ENCODE results near the gene LRRC61.

LRRC61 gene

DNA sequence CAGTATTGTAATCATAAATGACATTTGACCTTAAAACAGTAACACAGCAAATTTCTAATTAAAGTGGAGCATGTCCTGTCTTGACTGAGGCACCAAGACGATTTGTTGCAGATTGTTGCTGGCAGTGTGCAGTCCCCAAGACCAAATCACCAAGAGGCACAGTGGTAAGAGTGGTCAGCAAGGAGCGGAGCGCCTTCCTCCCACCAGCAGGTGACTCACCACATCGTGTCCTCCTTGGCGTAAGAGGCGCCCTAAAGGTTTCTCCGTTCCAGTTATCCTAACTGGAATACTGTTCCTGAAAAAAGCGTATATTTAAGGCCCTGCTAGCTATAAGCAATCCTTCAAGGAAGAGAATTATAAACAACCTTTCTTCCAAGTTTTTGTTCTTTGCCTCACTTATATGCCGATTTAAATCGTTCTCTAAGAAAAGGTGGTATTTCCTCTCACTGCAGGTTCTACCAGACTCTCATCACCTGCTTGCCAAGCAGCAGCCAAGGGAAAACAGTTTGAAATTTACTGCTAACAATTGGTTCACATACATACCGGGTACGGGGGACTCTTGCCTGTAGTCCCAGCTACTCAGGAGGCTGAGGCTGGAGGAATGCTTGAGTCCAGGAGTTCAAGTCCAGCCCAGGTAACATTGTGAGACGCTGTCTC is 34.7 kb downstream of the LRRC61 start:
- peak; percentile 52 for DNase-seq

DNA sequence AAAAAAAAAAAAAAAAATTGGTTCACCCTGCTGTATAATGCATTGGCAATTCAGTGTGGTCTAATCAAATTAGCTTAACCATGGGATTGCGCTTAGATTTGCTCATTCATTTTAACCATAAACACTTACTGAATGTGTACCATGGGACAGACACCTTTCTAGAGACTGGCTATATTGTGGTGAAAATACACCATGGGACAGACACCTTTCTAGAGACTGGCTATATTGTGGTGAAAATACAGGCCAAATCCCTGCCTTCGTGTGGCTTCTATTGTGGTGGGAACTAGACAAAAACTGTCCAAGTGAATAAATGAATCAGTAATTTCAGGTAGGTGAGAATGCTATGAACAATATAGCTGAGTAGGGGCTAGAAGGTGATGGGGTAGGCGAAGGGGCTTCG is 35.3 kb downstream of the LRRC61 start:
- DNase-seq: no peak

DNA sequence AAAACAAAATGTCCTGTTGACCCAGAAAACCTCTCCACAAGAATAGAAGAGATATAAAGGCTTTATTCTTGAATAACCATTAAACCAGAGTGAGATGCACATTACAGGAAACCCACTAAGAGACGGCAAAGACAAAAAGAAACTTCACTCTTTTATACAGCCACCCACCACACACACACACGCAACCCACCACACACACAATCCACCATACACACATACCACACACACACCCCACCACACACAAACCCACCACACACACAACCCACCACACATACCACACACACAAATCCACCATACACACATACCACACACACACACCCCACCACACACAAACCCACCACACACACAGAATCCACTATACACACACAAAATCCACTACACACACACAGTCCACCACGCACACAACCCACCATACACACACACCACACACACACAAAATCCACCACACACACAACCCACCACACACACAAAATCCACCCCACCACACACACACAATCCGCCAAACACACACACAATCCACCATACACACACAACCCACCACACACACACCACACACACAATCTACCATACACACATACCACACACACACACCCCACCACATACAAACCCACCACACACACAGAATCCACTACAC is 36.0 kb downstream of the LRRC61 start:
- no peak for DNase-seq

DNA sequence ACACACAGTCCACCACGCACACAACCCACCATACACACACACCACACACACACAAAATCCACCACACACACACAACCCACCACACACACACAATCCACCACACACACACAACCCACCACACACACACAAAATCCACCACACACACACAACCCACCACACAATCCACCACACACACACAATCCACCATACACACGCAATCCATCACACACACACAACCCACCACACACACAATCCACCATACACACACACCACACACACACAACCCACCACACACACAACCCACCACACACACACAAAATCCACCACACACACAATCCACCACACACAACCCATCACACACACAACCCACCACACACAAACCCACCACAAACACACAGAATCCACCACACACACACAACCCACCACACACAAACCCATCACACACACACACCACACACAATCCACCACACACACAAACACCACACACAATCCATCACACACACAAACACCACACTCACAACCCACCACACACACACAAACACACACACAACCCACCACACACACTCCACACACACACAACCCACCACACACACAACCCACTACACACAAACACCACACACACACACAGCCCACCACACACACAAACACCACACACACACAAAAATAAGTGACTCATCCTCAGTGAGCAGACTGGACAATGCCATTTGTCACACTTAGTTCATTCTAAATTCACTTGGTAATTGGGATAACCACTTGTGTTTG is 36.6 kb downstream of the LRRC61 start:
- DNase-seq: no peak

DNA sequence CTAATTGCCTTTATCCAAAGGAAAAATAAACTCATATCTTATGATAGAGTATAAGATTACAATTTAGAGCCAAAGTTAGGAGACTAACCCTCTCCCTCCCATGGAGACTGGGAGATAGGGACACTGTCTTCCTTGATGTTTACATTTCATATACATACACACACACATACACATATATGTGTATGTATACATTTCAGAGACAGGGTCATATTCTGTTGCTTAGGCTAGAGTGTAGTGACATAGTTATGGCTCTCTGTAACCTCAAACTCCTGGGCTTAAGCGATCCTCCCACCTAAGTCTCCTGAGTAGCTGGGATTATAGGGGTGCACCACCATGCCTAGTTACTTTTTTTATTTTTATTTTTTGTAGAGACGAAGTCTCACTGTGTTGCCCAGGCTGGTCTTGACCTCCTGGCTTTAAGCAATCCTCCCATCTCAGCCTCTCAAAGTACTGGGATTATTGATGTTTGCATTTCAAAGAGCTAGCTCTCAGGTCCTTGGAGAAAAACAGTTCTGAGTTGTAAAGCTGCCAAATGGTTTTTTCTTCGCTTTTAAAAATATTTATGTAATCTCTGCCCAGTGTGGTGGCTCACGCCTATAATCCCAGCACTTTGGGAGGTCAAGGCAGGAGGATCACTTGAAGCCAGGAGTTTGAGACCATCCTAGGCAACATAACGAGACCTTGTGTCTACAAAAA is 37.4 kb downstream of the LRRC61 start:
- DNase-seq: no peak

DNA sequence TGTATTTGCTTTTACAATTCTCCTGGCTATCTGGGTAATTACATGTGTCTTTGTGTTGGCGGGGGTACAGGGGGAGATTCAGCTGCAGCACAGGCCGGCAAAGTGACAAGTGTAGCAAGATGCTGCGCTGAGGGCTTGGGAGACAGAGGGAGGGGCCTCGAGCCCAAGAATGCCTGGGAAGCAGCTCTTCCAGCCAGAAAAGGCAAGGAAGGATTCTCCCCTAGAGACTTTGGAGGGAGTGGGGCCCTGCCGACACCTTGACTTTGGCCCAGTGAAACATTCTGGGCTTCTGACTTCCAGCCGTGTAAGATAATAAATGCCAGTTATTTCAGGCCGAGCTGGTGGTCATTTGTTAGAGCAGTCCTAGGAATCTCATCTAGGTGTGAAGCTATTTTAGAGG is 38.2 kb downstream of the LRRC61 start:
- no peak for DNase-seq

DNA sequence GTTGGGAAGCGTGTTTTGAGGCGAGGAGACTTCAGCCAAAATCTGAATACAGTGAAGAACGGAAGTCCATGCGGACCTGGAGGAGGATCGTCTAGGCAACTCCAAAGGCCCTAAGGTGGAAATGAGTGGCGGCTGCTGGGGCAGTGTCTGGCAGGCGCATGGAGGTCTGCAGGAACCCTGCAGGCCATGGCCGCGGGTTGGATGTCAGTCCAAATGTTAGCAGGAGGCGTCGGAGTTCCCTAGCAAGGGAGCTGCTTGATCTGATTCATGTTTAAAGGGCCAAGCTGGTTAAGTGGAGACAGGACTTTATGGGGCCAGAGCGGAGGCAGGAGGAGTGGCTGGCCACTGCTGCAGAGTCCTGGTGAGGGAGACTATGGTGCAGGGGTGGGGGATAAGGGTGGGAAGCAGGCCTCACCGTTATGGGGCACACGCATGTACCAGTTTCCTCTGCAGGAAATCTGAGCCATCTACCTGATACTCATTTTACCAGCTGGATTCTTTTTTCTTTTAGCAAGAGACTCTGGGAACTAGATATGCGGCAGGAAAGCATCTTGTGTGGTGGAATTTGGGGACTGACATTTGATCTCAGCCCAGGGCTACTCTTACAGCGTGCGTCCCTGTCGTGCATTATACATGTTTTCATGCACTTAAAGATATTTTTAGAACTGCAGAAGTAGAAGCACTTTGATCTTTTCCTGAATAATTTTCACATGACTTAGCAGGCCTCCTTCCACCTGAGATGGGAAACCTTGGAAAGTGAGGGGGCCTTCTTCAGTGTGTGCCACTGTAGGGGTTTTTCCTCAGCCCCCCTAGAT is 38.9 kb downstream of the LRRC61 start:
- DNase-seq: no peak

DNA sequence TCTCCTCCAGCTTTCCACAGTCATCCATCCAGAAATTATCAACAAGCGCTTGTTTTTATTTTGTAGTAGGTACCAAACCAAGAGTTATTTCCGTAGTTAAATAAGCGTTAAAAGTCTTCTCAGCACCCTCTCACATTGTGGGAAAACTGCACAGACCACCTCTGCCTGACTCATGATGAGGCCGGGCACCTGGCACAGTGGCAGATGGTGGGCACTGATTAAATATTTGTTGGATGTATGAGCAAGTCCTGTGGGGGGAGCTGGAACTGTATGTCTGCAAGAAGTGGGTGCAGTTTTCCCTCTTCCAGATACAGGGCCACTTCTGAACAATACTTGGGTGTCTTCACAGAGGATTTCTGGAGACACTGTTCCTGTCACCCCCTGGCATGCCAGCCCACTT is 40.2 kb downstream of the LRRC61 start:
- DNase-seq: no peak

DNA sequence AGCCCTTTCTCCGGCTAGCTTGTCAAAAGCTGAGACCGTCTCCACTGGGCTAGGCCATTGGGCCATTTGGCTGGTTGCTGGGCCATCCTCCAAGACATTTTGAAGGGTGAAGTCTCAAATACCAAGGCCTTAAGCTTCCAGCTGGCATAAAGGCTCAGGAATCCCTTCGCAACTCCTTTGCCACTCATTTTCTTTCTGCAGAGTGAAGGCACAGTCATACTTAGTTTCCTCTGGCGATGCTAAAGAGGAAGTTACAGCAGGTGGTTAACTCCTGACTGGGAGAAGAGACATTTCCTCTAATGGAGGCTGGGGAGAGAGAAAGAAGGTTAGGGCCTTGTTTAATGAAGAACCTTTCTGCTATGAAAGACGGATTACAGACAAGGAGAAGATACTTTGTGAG is 40.7 kb downstream of the LRRC61 start:
- DNase-seq: peak; percentile 82

DNA sequence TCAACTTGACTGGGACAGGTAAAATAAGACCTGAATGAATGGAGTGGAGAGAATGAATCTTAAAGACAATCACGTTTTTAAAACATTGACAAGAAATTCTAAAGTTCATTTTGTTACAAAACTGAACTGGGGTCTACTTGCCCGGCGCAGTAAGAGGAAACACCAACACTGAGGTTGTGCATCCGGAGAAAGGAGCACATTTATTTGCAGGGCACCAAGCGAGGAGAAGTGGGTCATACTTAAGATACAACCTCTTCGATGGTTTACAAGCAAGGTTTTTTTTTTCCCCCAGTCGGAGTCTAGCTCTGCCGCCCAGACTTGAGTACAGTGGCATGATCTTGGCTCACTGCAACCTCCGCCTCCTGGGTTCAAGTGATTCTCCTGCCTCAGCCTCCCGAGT is 42.0 kb downstream of the LRRC61 start:
- DNase-seq: no peak

DNA sequence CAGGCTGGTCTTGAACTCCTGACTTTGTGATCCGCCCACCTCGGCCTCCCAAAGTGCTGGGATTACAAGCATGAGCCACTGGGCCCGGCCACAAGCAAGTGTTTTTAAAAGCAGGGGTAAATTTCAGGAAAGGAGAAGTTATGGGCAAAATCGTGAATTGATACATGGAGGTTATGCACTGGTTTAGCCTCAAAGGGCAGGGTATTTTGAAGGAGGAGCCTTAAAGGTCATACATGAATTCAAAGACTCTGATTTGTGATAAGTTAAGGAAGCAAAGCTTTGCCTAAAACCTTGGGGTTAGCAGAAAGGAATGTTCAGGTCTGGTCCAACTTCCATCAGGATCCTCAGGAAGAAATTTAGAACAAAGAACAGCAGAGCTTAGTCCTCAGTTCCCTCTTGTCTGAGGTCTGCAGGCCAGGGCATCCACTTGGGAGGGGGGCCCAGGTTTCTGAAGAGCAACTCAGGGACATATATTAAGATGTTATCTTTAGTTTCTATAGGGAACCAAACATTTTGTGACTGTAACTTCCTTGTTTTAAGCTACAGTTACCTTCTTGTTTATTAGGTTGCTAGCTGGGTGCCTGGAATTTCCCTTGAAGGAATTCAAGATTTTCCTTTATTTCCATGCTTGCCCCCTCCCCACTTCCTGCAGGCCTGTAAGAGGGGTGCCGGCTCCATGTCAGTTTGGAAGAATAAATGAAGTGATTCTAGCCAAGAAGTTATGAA is 42.7 kb downstream of the LRRC61 start:
- DNase-seq: peak; percentile 67

DNA sequence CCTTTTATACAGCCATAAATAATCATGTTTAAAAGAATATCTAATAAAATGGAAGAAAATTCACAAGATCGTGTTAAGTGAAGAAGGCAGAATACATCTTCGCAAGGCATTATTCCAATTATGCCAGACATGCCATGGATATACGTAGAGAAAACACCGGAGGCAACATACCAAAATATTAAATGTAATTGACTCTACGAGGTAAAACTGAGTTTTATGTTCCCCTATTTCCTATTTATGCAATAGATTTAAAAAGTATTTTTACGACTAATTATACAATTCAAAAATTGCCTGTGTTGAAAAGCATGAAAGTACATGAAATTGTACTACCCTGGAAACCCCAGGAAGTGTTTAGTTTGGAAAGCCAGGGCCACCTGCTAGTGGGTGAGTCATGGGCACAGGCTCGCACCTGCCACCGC is 44.5 kb downstream of the LRRC61 start:
- no peak for DNase-seq

DNA sequence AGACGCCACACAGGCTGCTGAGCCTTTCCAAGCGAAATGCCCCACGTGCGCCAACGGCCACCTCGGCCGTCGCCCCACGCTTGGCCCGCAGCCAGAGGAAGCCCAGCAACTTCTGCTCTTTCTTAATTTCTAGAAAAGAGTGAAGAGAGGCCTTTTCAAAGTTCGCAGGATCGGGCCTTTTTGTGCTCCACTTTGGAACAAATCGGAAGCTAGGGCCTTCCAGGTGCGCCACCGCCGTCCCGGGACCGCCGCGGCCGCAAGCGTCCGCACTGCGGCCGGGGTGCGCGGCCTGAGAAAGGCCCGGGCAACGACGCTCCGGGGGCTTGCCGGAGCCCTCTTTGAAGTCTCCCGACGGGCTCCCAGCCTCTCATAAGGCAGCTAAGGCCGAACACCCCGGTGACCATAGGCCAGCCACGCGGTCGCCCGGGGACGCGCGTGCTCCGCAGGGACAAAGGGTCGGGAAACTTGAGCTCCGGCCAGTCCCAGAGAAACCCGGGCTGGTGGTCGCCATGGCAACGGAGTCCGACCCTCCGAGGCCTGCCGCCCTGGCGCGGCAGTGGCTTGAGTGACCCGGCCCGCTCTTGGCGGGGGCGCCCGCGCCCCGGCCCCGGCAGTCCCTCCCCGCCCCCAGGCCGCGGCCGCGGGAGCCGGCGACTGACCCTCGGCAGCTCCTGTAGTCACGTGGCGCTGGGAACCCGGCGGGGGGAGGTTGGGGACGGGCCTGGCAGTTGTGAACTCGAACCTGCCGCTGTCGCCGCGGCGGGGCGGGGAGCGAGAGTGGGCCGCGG is 45.1 kb downstream of the LRRC61 start, which contains the start of gene REPIN1:
TSS of gene REPIN1 (plus strand) at position 727 of the 788 bp plus-strand sequence. CDS start 890 bp downstream, outside the sequence.
- peak; percentile 80 for DNase-seq

DNA sequence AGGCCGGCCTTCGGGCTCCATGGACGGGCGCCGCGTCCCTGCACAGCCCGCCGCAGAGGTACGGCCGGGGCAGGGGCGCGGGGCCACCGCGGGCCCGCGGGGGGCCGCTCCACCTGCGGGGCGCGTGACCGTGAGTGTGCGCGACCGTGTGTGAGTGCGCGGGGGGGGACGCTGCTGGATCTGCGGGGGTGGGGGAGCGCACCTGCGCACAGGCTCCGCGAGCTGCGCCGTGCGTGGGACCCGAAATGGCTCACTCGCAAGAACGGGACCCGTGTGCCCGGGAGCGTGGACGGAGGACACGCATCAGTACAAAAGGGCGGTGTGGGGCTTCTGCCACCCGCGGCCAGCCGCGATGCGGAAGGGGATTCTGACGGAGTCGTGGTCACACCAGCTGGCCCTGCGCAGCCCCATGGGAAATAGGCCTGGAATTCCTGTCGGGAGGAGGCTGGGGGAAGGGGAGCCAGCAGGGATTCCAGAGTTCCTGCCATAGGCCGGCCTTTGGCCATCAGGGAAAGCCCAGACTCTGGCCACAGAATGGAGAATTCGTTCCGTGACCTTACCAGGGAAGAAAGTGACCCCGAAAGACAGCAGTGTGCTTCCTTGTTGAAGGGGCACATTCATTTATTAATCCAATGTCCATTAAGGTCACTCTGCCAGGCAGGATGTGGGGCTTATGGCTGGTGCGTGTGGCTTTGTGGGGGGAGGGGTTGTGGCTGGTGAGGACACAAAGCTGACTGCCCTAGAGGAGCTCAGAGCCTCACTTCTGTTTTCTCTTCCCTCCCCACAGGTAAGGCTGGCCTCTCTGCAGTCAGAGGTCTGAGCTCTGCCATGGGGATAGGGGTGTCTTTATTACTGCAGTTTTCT is 46.0 kb downstream of the LRRC61 start:
- DNase-seq: peak; percentile 30

DNA sequence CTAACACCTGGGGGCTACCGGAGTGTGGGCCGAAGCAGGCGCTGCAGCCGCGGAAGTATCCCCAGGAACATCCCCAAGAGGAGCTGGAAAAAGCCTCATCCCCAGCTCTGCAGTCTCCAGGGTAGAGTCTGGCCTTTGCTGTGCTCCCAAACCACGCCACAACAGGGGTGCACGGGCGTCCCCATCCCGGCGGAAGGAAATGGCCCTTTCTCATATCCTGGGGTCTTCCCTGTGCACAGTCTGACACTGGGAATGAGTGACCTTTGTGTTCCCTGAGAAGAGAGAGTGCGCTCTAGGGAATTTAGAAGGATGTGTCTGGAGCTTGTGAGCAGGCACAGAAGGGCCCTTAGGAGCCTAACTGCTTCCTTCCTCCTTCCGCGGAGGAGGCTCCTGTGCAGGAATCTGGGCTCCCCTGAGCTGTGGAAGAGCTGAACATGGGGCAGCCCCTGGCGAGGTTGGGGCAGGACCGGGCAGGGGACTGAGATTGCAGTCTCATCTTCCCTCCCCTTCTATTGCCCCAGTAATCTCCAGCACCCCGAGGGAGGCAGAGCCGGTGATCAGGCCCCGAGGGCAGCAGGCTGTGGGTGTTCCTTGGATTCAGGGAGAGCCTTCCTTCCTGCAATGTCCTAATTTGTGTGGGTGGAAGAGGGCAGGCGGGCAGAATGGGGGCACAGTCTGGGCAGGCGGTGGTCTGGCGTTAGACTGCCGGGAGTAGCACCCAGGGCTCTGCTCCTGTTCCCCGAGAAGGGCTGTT is 46.8 kb downstream of the LRRC61 start:
- no peak for DNase-seq

DNA sequence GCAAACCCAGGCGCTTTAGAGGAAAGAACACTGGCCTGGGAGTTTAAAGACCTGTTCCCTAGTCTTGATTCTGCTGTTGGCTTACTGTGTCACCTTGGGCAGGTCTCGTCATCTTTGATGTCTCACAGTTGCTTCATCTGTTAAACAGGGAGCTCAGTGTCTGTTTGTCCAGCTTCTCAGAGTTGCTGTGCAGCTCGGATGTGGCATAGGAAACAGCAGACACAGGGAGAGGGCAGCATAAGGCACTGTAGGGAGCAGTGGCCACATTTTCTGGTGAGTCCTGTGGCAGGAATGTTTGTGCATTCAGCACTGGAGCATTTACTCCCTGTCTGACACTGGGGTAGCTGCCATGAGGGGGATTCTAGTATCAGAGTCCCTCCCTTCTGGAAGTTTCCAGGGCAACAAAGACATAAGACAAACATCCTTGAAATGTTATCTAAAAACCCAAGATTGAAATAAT is 47.5 kb downstream of the LRRC61 start:
- DNase-seq: no peak

DNA sequence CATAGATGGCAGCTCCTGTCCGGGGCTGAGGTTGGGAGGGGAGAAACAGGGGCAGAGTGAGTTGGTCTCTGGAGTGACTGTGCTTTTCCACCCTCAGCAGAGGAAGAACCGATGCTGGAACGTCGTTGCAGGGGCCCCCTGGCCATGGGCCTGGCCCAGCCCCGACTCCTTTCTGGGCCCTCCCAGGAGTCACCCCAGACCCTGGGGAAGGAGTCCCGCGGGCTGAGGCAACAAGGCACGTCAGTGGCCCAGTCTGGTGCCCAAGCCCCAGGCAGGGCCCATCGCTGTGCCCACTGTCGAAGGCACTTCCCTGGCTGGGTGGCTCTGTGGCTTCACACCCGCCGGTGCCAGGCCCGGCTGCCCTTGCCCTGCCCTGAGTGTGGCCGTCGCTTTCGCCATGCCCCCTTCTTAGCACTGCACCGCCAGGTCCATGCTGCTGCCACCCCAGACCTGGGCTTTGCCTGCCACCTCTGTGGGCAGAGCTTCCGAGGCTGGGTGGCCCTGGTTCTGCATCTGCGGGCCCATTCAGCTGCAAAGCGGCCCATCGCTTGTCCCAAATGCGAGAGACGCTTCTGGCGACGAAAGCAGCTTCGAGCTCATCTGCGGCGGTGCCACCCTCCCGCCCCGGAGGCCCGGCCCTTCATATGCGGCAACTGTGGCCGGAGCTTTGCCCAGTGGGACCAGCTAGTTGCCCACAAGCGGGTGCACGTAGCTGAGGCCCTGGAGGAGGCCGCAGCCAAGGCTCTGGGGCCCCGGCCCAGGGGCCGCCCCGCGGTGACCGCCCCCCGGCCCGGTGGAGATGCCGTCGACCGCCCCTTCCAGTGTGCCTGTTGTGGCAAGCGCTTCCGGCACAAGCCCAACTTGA is 48.2 kb downstream of the LRRC61 start:
- no peak for DNase-seq

DNA sequence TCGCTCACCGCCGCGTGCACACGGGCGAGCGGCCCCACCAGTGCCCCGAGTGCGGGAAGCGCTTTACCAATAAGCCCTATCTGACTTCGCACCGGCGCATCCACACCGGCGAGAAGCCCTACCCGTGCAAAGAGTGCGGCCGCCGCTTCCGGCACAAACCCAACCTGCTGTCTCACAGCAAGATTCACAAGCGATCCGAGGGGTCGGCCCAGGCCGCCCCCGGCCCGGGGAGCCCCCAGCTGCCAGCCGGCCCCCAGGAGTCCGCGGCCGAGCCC is 48.8 kb downstream of the LRRC61 start:
- DNase-seq: no peak
